DOHH2 (cell line): Measurements from ENCODE around the gene PTGDR2.

Source experiments
- H3F3A ChIP-seq: fragments of 200-600 bp; sonication (generic), shearing (Covaris generic); 2 replicates; pipeline ENCODE4 v1.6.0; 2016; ENCODE audit warnings: antibody characterized with exemption, mild to moderate bottlenecking; ENCODE audit not compliant: control insufficient read depth, insufficient read depth
- H3K27ac ChIP-seq: fragments of 200-600 bp; sonication (generic); 2 replicates; pipeline ENCODE4 v1.5.1; 2014; ENCODE audit warnings: low read depth, mild to moderate bottlenecking, low read length, moderate library complexity
- H3K27me3 ChIP-seq: fragments of 200-600 bp; sonication (generic); 2 replicates; pipeline ENCODE4 v1.6.1; 2014; ENCODE audit warnings: mild to moderate bottlenecking, low read length, mixed read lengths; ENCODE audit not compliant: control insufficient read depth
- H3K36me3 ChIP-seq: fragments of 200-600 bp; sonication (generic); 2 replicates; pipeline ENCODE4 v1.6.1; 2014; ENCODE audit warnings: mild to moderate bottlenecking, low read length, moderate library complexity, mixed read lengths; ENCODE audit not compliant: control insufficient read depth
- H3K4me1 ChIP-seq: fragments of 200-600 bp; sonication (generic); 2 replicates; pipeline ENCODE4 v1.6.1; 2014; ENCODE audit warnings: mild to moderate bottlenecking, low read length, mixed read lengths; ENCODE audit not compliant: control insufficient read depth
- H3K4me2 ChIP-seq: fragments of 200-600 bp; sonication (generic); 2 replicates; pipeline ENCODE4 v1.6.0; 2014; ENCODE audit warnings: mild to moderate bottlenecking, low read length, moderate library complexity
- H3K4me3 ChIP-seq: fragments of 200-600 bp; sonication (generic); 2 replicates; pipeline ENCODE4 v1.5.1; 2014; ENCODE audit warnings: mild to moderate bottlenecking, low read length, mixed read lengths
- H3K79me2 ChIP-seq: fragments of 200-600 bp; sonication (generic); 2 replicates; pipeline ENCODE4 v1.6.1; 2014; ENCODE audit warnings: mild to moderate bottlenecking, low read length, mixed read lengths; ENCODE audit not compliant: control insufficient read depth
- H3K9me2 ChIP-seq: fragments of 200-600 bp; sonication (generic); replicated peaks from 2 replicates; pipeline ENCODE4 v1.6.1; 2014; ENCODE audit warnings: mild to moderate bottlenecking, low read length, mixed read lengths; ENCODE audit not compliant: control insufficient read depth
- H3K9me3 ChIP-seq: fragments of 200-600 bp; sonication (generic); 2 replicates; pipeline ENCODE4 v1.6.1; 2014; ENCODE audit warnings: antibody characterized with exemption, low read length, mixed read lengths; ENCODE audit not compliant: control insufficient read depth, insufficient read depth
- H4K20me1 ChIP-seq: fragments of 200-600 bp; sonication (generic); 2 replicates; pipeline ENCODE4 v1.6.0; 2014; ENCODE audit warnings: low read depth, mild to moderate bottlenecking, antibody characterized with exemption, low read length, moderate library complexity; ENCODE audit not compliant: control insufficient read depth, insufficient read depth
- EZH2phosphoT487 ChIP-seq: fragments of 200-600 bp; sonication (generic); IDR thresholded peaks from 2 replicates; pipeline ENCODE4 v1.6.1; 2017; ENCODE audit warnings: borderline replicate concordance, mild to moderate bottlenecking, antibody characterized with exemption, low read length, moderate library complexity, mixed read lengths
- TF ChIP-seq, protein P1 (sequence below): fragments of 200-600 bp; sonication (generic); IDR thresholded peaks from one replicate; pipeline ENCODE4 v1.5.1; 2014; ENCODE audit warnings: antibody characterized with exemption, mild to moderate bottlenecking, low read depth, low read length; ENCODE audit not compliant: poor library complexity, severe bottlenecking

PTGDR2 gene

DNA sequence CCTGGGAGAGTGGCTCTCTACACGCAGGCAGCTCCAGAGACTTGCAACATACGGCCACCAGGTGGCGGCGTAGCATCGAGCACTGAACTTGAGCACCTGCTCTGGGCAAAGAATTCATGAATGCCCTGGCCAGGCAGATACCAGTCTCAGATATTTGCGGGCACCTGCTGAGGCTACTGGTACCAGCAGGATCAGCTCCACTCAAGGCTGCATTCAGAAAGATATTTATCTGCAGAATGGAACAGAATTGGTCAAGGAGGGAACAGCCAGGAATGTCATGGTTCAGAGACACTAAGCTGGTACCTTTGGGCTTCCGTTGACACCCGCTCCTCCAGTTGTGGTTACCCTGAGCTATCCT, 24.6 kb downstream of the PTGDR2 start:
- Histone ChIP-seq H3K27me3 (0 out of 2 replicates have a peak, but pooled peaks cover 2% of the 10 kb centered on the region), H4K20me1 (no peaks in the 10 kb centered on the region), H3K36me3 (no peaks in the 10 kb centered on the region), H3K9me3 (no peaks in the 10 kb centered on the region), H3K79me2 (no peaks in the 10 kb centered on the region), H3K4me3 (peak overlapping the region; percentile 41), H3K9me2 (no peaks in the 10 kb centered on the region), H3K27ac (no peak overlapping the region), H3F3A (no peaks in the 10 kb centered on the region), H3K4me2 (peak overlapping the region; percentile 49), H3K4me1 (peaks cover 27% of the 10 kb centered on the region)
- no peak for TF ChIP-seq EZH2phosphoT487
- TF ChIP-seq, protein P1, sequence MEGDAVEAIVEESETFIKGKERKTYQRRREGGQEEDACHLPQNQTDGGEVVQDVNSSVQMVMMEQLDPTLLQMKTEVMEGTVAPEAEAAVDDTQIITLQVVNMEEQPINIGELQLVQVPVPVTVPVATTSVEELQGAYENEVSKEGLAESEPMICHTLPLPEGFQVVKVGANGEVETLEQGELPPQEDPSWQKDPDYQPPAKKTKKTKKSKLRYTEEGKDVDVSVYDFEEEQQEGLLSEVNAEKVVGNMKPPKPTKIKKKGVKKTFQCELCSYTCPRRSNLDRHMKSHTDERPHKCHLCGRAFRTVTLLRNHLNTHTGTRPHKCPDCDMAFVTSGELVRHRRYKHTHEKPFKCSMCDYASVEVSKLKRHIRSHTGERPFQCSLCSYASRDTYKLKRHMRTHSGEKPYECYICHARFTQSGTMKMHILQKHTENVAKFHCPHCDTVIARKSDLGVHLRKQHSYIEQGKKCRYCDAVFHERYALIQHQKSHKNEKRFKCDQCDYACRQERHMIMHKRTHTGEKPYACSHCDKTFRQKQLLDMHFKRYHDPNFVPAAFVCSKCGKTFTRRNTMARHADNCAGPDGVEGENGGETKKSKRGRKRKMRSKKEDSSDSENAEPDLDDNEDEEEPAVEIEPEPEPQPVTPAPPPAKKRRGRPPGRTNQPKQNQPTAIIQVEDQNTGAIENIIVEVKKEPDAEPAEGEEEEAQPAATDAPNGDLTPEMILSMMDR = peak; percentile 97

DNA sequence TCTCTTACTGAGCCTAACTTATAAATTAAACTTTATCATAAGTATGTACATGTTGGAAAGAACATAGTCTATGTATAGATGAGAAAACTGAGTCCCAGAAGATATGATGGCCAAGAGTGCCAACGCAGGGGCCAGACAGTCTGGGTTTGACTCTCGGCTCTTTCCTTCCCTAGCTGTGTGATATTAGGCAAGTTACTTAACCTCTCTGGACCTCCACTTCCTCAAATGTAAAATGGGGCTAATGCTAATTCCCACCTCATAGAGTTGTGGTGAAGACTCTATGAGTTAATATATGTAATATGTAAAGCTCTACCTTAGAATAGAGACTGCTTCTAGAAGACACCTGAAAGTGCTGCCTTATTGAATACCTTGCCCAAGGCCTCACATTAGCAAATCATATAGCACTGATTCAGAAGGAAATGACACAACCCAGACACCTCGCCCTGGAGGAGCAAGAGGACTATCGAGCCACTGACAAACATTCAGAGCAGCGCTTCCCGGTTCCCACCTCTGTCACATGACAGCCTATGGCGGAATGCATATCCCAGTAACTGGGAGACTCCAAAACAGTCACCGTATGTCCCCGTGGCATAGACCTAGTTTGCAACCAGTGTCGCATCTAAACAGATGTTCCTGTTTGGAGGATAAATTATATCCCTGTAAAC, 25.1 kb downstream of the PTGDR2 start:
- Histone ChIP-seq H3K4me2 (peak overlapping the region; percentile 49), H3K9me3 (no peaks in the 10 kb centered on the region), H3K27me3 (0 out of 2 replicates have a peak, but pooled peaks cover 2% of the 10 kb centered on the region), H3K36me3 (no peaks in the 10 kb centered on the region), H4K20me1 (no peaks in the 10 kb centered on the region), H3K9me2 (no peaks in the 10 kb centered on the region), H3K27ac (no peak overlapping the region), H3F3A (no peaks in the 10 kb centered on the region), H3K4me3 (peak overlapping the region; percentile 41; the same call in 1 of the 2 replicates), H3K79me2 (no peaks in the 10 kb centered on the region), H3K4me1 (peaks cover 25% of the 10 kb centered on the region)
- no peak for TF ChIP-seq EZH2phosphoT487
- TF ChIP-seq, protein P1 = no peak

DNA sequence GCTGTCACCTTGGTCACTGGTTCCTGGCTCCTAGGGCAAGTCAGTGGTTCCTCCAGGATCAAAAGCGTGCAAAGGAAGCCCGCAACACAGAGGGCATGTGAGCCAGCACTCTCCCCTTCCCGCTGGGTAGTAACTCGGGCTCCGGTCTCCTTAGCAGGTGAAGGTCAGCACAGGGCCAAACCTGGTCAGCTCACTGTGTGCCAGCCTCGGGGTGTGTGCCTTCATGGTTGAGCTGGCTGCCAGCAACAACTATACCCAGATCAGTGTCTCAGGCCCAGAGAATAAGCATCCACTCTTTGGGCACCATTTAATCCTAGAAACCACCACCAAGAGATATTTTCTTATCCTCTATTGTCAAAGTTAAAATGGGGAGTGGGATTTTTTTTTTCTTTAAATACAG, 30.0 kb downstream of the PTGDR2 start:
- Histone ChIP-seq H3K9me2 (no peaks in the 10 kb centered on the region), H4K20me1 (no peaks in the 10 kb centered on the region), H3K27ac (no peak overlapping the region), H3K27me3 (peaks cover 5% of the 10 kb centered on the region; the same call in 1 of the 2 replicates), H3K4me3 (no peak overlapping the region), H3F3A (no peaks in the 10 kb centered on the region), H3K79me2 (no peaks in the 10 kb centered on the region), H3K9me3 (no peaks in the 10 kb centered on the region), H3K36me3 (no peaks in the 10 kb centered on the region), H3K4me2 (no peak overlapping the region), H3K4me1 (peaks cover 1% of the 10 kb centered on the region)
- TF ChIP-seq, protein P1 = no peak
